Kasumi-1 (cell line): Measurements from ENCODE around the gene RMND5A.
A peak's percentile ranks its signal among the peaks of the same experiment; 100 is the strongest.

Experiments used
- DNase-seq, 2 experiments: peaks; one replicate each; lab custom pipeline; 2025; lab: John Stamatoyannopoulos, UW

Gene RMND5A

GRCh38 chr2:86765310-86765695 lies 45.2 kb downstream of the RMND5A start:
- DNase-seq, result no peak

GRCh38 chr2:86768189-86768949 lies 48.3 kb downstream of the RMND5A start:
- no peak for DNase-seq

- no peak for DNase-seq
These were observed 49.7 kb downstream of the RMND5A start for GRCh38 chr2:86769838-86770237.

GRCh38 chr2:86770816-86771301 lies 50.8 kb downstream of the RMND5A start:
- no peak for DNase-seq

- DNase-seq, result no peak
These were observed 52.5 kb downstream of the RMND5A start for GRCh38 chr2:86772611-86773010.

GRCh38 chr2:86774862-86775261 lies 54.8 kb downstream of the RMND5A start:
- no peak for DNase-seq

GRCh38 chr2:86775338-86775737 lies 55.2 kb downstream of the RMND5A start:
- no peak for DNase-seq

- DNase-seq, result no peak
These were observed 56.4 kb downstream of the RMND5A start for GRCh38 chr2:86776532-86776931.

GRCh38 chr2:86778957-86779356 lies 58.9 kb downstream of the RMND5A start:
- no peak for DNase-seq

GRCh38 chr2:86779971-86780370 lies 59.9 kb downstream of the RMND5A start:
- no peak for DNase-seq

- no peak for DNase-seq
These were observed 61.3 kb downstream of the RMND5A start for GRCh38 chr2:86781363-86781762.

- DNase-seq, result no peak
These were observed 62.7 kb downstream of the RMND5A start for GRCh38 chr2:86782748-86783147.

GRCh38 chr2:86783615-86784339 lies 63.7 kb downstream of the RMND5A start:
- DNase-seq, result no peak

- no peak for DNase-seq
These were observed 65.4 kb downstream of the RMND5A start for GRCh38 chr2:86785456-86785855.

GRCh38 chr2:86786001-86786536 lies 66.0 kb downstream of the RMND5A start:
- no peak for DNase-seq

- DNase-seq, result peak; percentile 66 to 83
These were observed 67.6 kb downstream of the RMND5A start for GRCh38 chr2:86787736-86788135.

GRCh38 chr2:86788165-86788564 lies 68.1 kb downstream of the RMND5A start:
- no peak for DNase-seq

- DNase-seq, result no peak
These were observed 69.0 kb downstream of the RMND5A start for GRCh38 chr2:86788881-86789686.

- no peak for DNase-seq
These were observed 69.6 kb downstream of the RMND5A start for GRCh38 chr2:86789687-86790133.

GRCh38 chr2:86790134-86790675 lies 70.1 kb downstream of the RMND5A start:
- DNase-seq, result no peak

GRCh38 chr2:86790676-86791572 lies 70.8 kb downstream of the RMND5A start, which contains the start of gene CD8A:
Gene CD8A, minus strand, starts transcription at chr2:86790913. Its CDS starts 88 bp downstream, at chr2:86790825.
- peak; percentile 26 to 29 for DNase-seq
